Loucy (cell line): ENCODE data around the gene CCN6.

ENCODE experiments used
- CTCF ChIP-seq: fragments of 200-600 bp; sonication (generic); conservative IDR thresholded peaks from 2 replicates; pipeline ENCODE4 v1.5.1; 2014; ENCODE audit warnings: mild to moderate bottlenecking, antibody characterized with exemption, low read length
- EZH2phosphoT487 ChIP-seq: fragments of 200-600 bp; IDR thresholded peaks from 2 replicates; pipeline ENCODE4 v1.6.1; 2018; ENCODE audit warnings: antibody characterized with exemption, mild to moderate bottlenecking, moderate library complexity, borderline replicate concordance

GRCh38 chr6:112054001-112054400 is at the start of gene CCN6:
- TF ChIP-seq CTCF (no peak), EZH2phosphoT487 (no peak)
